ENCODE measurements around the gene SEMA6C. TPM values are rescaled to one million over a fixed set of nuclear protein-coding genes. Genes with fewer than 3 reads are reported as not detected.

SEMA6C gene
- total and polyA plus RNA-seq, 2 donors (not counting 1 experiment from before 2014, with no cell fraction given): 0.76 to 0.99 TPM

GRCh38 chr1:151187205-151187604, 40.8 kb upstream of the SEMA6C start:
- DNase-seq (ENCODE audit: low read depth in 2 of 2): no peak
- no peak for TF ChIP-seq EZH2 (IDR thresholded peaks at IDR 0.05; ENCODE audit: low read length, missing control alignments)
- TF ChIP-seq CTCF (conservative IDR thresholded peaks at IDR 0.05 in 1 of 2, IDR thresholded peaks at IDR 0.05 in 1 of 2; ENCODE audit: low read depth in 1 of 2, low read length in 2 of 2): no peak
- H3K9ac ChIP-seq (ENCODE audit: insufficient read depth, low read length): no peak overlapping the region
- H3K79me2 ChIP-seq (ENCODE audit: control insufficient read depth, insufficient read depth, low read length): peaks cover 28% of the 10 kb centered on the region
- no peak overlapping the region for H3K27ac ChIP-seq (ENCODE audit: insufficient read depth, low read length)
- no peaks in the 10 kb centered on the region for H3K27me3 ChIP-seq (ENCODE audit: control insufficient read depth, insufficient read depth, low read length)
- no peaks in the 10 kb centered on the region for H3K9me3 ChIP-seq (ENCODE audit: control insufficient read depth, insufficient read depth, low read depth, low read length)
- no peak overlapping the region for H3K4me2 ChIP-seq (ENCODE audit: extremely low read depth, insufficient read depth, low read length)
- H2AFZ ChIP-seq (ENCODE audit: low read length): no peak overlapping the region
- H3K4me3 ChIP-seq (replicated peaks in 1 of 4; ENCODE audit: control extremely low read depth in 1 of 4, insufficient read depth in 1 of 4, low read depth in 3 of 4, low read length in 4 of 4): no peak overlapping the region
- H3K4me1 ChIP-seq (ENCODE audit: control insufficient read depth, extremely low read depth, insufficient read depth, low read length): peaks cover 6% of the 10 kb centered on the region
- H4K20me1 ChIP-seq (ENCODE audit: control insufficient read depth, extremely low read depth, insufficient read depth, low read length): no peaks in the 10 kb centered on the region
- H3K36me3 ChIP-seq (ENCODE audit: control insufficient read depth, insufficient read depth, low read length): peaks cover 10% of the 10 kb centered on the region

- no peak overlapping the region for H3K9ac ChIP-seq (ENCODE audit: insufficient read depth, low read length)
- peaks cover 6% of the 10 kb centered on the region for H3K4me1 ChIP-seq (ENCODE audit: control insufficient read depth, extremely low read depth, insufficient read depth, low read length)
- no peak overlapping the region for H3K4me3 ChIP-seq (replicated peaks in 1 of 4; ENCODE audit: control extremely low read depth in 1 of 4, insufficient read depth in 1 of 4, low read depth in 3 of 4, low read length in 4 of 4)
- no peak for DNase-seq (ENCODE audit: low read depth in 2 of 2)
- H2AFZ ChIP-seq (ENCODE audit: low read length): no peak overlapping the region
- H3K27ac ChIP-seq (ENCODE audit: insufficient read depth, low read length): no peak overlapping the region
- H3K9me3 ChIP-seq (ENCODE audit: control insufficient read depth, insufficient read depth, low read depth, low read length): no peaks in the 10 kb centered on the region
- no peaks in the 10 kb centered on the region for H3K27me3 ChIP-seq (ENCODE audit: control insufficient read depth, insufficient read depth, low read length)
- H3K36me3 ChIP-seq (ENCODE audit: control insufficient read depth, insufficient read depth, low read length): peaks cover 15% of the 10 kb centered on the region
- peaks cover 21% of the 10 kb centered on the region for H3K79me2 ChIP-seq (ENCODE audit: control insufficient read depth, insufficient read depth, low read length)
- H3K4me2 ChIP-seq (ENCODE audit: extremely low read depth, insufficient read depth, low read length): no peak overlapping the region
- no peak for TF ChIP-seq CTCF (conservative IDR thresholded peaks at IDR 0.05 in 1 of 2, IDR thresholded peaks at IDR 0.05 in 1 of 2; ENCODE audit: low read depth in 1 of 2, low read length in 2 of 2)
- TF ChIP-seq EZH2 (IDR thresholded peaks at IDR 0.05; ENCODE audit: low read length, missing control alignments): no peak
- no peaks in the 10 kb centered on the region for H4K20me1 ChIP-seq (ENCODE audit: control insufficient read depth, extremely low read depth, insufficient read depth, low read length)
These were observed 37.8 kb upstream of the SEMA6C start for GRCh38 chr1:151184211-151184610.

- no peak overlapping the region for H3K9ac ChIP-seq (ENCODE audit: insufficient read depth, low read length)
- DNase-seq (ENCODE audit: low read depth in 2 of 2): no peak
- H3K4me1 ChIP-seq (ENCODE audit: control insufficient read depth, extremely low read depth, insufficient read depth, low read length): no peaks in the 10 kb centered on the region
- no peak overlapping the region for H2AFZ ChIP-seq (ENCODE audit: low read length)
- H3K4me2 ChIP-seq (ENCODE audit: extremely low read depth, insufficient read depth, low read length): no peak overlapping the region
- no peak for TF ChIP-seq EZH2 (IDR thresholded peaks at IDR 0.05; ENCODE audit: low read length, missing control alignments)
- TF ChIP-seq CTCF (conservative IDR thresholded peaks at IDR 0.05 in 1 of 2, IDR thresholded peaks at IDR 0.05 in 1 of 2; ENCODE audit: low read depth in 1 of 2, low read length in 2 of 2): no peak
- H3K79me2 ChIP-seq (ENCODE audit: control insufficient read depth, insufficient read depth, low read length): no peaks in the 10 kb centered on the region
- no peak overlapping the region for H3K27ac ChIP-seq (ENCODE audit: insufficient read depth, low read length)
- no peaks in the 10 kb centered on the region for H3K27me3 ChIP-seq (ENCODE audit: control insufficient read depth, insufficient read depth, low read length)
- H3K9me3 ChIP-seq (ENCODE audit: control insufficient read depth, insufficient read depth, low read depth, low read length): no peaks in the 10 kb centered on the region
- H3K4me3 ChIP-seq (replicated peaks in 1 of 4; ENCODE audit: control extremely low read depth in 1 of 4, insufficient read depth in 1 of 4, low read depth in 3 of 4, low read length in 4 of 4): no peak overlapping the region
- peaks cover 15% of the 10 kb centered on the region for H3K36me3 ChIP-seq (ENCODE audit: control insufficient read depth, insufficient read depth, low read length)
- no peaks in the 10 kb centered on the region for H4K20me1 ChIP-seq (ENCODE audit: control insufficient read depth, extremely low read depth, insufficient read depth, low read length)
These were observed 30.1 kb upstream of the SEMA6C start for GRCh38 chr1:151176514-151177045.

Measured in fibroblast of lung (primary cell).